Activated naive CD4-positive, alpha-beta T cell treated with anti-CD3 and anti-CD28 coated beads, Interleukin-2, amount 10 ng/mL, durations not matched to agents 7 days and 5 days (primary cell): ENCODE results near the gene HELZ.
"Not testable (repeated sequence)": the region's sequence is repeated elsewhere in the genome, so short reads cannot be mapped to it uniquely, and the experiment has no call there.

Source experiments
- CTCF ChIA-PET: fragments of 350-600 bp; sonication (Branson Sonifier 250); formaldehyde crosslinking; loops from one replicate; lab custom pipeline; 2021; ENCODE audit warnings: antibody characterized with exemption; lab: Charles Lee
- DNase-seq: peaks from one replicate; pipeline ENCODE4 v3.0.0-alpha.2; 2020
- H3K27ac Mint-ChIP-seq: one replicate; pipeline ENCODE4 v1.8.0; 2021; ENCODE audit warnings: mild to moderate bottlenecking, moderate library complexity, mixed read lengths
- H3K27me3 Mint-ChIP-seq: one replicate; pipeline ENCODE4 v1.8.0; 2021; ENCODE audit warnings: mild to moderate bottlenecking, mixed read lengths
- H3K36me3 Mint-ChIP-seq: one replicate; pipeline ENCODE4 v1.8.0; 2021; ENCODE audit warnings: mixed read lengths
- H3K4me1 Mint-ChIP-seq: one replicate; pipeline ENCODE4 v1.8.0; 2021; ENCODE audit warnings: mixed read lengths
- H3K4me3 Mint-ChIP-seq: one replicate; pipeline ENCODE4 v1.8.0; 2021; ENCODE audit warnings: mild to moderate bottlenecking, moderate library complexity, mixed read lengths
- H3K9me3 Mint-ChIP-seq: one replicate; pipeline ENCODE4 v1.8.0; 2021; ENCODE audit warnings: mixed read lengths

Gene HELZ

GRCh38 chr17:67256075-67256732, 11.2 kb upstream of the HELZ start:
- H3K4me1 Mint-ChIP-seq, result peaks cover 38% of the 10 kb centered on the region
- DNase-seq, result no peak
- H3K4me3 Mint-ChIP-seq, result no peak overlapping the region
- CTCF ChIA-PET, result no interaction called here
- H3K27me3 Mint-ChIP-seq, result peaks cover 7% of the 10 kb centered on the region
- H3K9me3 Mint-ChIP-seq, result peaks cover 2% of the 10 kb centered on the region
- no peak overlapping the region for H3K27ac Mint-ChIP-seq
- peaks cover 1% of the 10 kb centered on the region for H3K36me3 Mint-ChIP-seq

- no peak for DNase-seq
- no peak overlapping the region for H3K4me3 Mint-ChIP-seq
- peaks cover 11% of the 10 kb centered on the region for H3K27me3 Mint-ChIP-seq
- H3K4me1 Mint-ChIP-seq, result peaks cover 18% of the 10 kb centered on the region
- peaks cover 1% of the 10 kb centered on the region for H3K36me3 Mint-ChIP-seq
- peaks cover 2% of the 10 kb centered on the region for H3K9me3 Mint-ChIP-seq
- H3K27ac Mint-ChIP-seq, result no peak overlapping the region
- CTCF ChIA-PET, result no interaction called here
Measured at GRCh38 chr17:67253384-67253783, 8.4 kb upstream of the HELZ start.

GRCh38 chr17:67251586-67251985, 6.6 kb upstream of the HELZ start:
- H3K27me3 Mint-ChIP-seq, result peaks cover 22% of the 10 kb centered on the region
- H3K36me3 Mint-ChIP-seq, DNase-seq, H3K27ac Mint-ChIP-seq, H3K9me3 Mint-ChIP-seq, CTCF ChIA-PET, H3K4me3 Mint-ChIP-seq: not testable (repeated sequence)
- peaks cover 17% of the 10 kb centered on the region for H3K4me1 Mint-ChIP-seq

GRCh38 chr17:67248291-67248690, 3.3 kb upstream of the HELZ start:
- H3K27ac Mint-ChIP-seq, result peak overlapping the region; percentile 8
- peaks cover 21% of the 10 kb centered on the region for H3K27me3 Mint-ChIP-seq
- no peak overlapping the region for H3K4me3 Mint-ChIP-seq
- H3K36me3 Mint-ChIP-seq, result peaks cover 8% of the 10 kb centered on the region
- H3K9me3 Mint-ChIP-seq, result no peaks in the 10 kb centered on the region
- DNase-seq, result no peak
- peaks cover 25% of the 10 kb centered on the region for H3K4me1 Mint-ChIP-seq
- CTCF ChIA-PET, result interaction anchor here (1.2 kb wide), 1 partner anchor 27 kb away, joined by 3 read pairs; no protein-coding TSS in a partner anchor

GRCh38 chr17:67247416-67247900, 2.5 kb upstream of the HELZ start:
- Mint-ChIP-seq H3K9me3 (no peaks in the 10 kb centered on the region), H3K36me3 (peaks cover 12% of the 10 kb centered on the region), H3K4me1 (peaks cover 31% of the 10 kb centered on the region), H3K27me3 (peaks cover 21% of the 10 kb centered on the region), H3K4me3 (peak overlapping the region; percentile 7), H3K27ac (peak overlapping the region; percentile 72)
- no peak for DNase-seq
- CTCF ChIA-PET, result interaction anchor here (1.2 kb wide), 1 partner anchor 26 kb away, joined by 3 read pairs; no protein-coding TSS in a partner anchor

- peak; percentile 31 for DNase-seq
- Mint-ChIP-seq H3K36me3 (peaks cover 15% of the 10 kb centered on the region), H3K9me3 (no peaks in the 10 kb centered on the region), H3K4me3 (peak overlapping the region; percentile 67), H3K27ac (peak overlapping the region; percentile 72), H3K4me1 (peaks cover 33% of the 10 kb centered on the region), H3K27me3 (peaks cover 21% of the 10 kb centered on the region)
- CTCF ChIA-PET, result interaction anchor here (1.2 kb wide), 1 partner anchor 25 kb away, joined by 3 read pairs; no protein-coding TSS in a partner anchor
Measured at GRCh38 chr17:67246653-67247415, 1.8 kb upstream of the HELZ start.

GRCh38 chr17:67246403-67246652, 1.3 kb upstream of the HELZ start:
- H3K27ac Mint-ChIP-seq, result peak overlapping the region; percentile 67
- DNase-seq, result no peak
- H3K36me3 Mint-ChIP-seq, result peaks cover 18% of the 10 kb centered on the region
- peak overlapping the region; percentile 67 for H3K4me3 Mint-ChIP-seq
- peaks cover 21% of the 10 kb centered on the region for H3K27me3 Mint-ChIP-seq
- H3K4me1 Mint-ChIP-seq, result peaks cover 39% of the 10 kb centered on the region
- no peaks in the 10 kb centered on the region for H3K9me3 Mint-ChIP-seq
- CTCF ChIA-PET, result no interaction called here

- peaks cover 23% of the 10 kb centered on the region for H3K36me3 Mint-ChIP-seq
- H3K27ac Mint-ChIP-seq, result peak overlapping the region; percentile 77
- H3K4me3 Mint-ChIP-seq, result peak overlapping the region; percentile 80
- H3K4me1 Mint-ChIP-seq, result peaks cover 43% of the 10 kb centered on the region
- peak; percentile 75 for DNase-seq
- peaks cover 21% of the 10 kb centered on the region for H3K27me3 Mint-ChIP-seq
- no peaks in the 10 kb centered on the region for H3K9me3 Mint-ChIP-seq
- CTCF ChIA-PET, result interaction anchor here (0.9 kb wide), 1 partner anchor 27 kb away, joined by 4 read pairs; no protein-coding TSS in a partner anchor
Measured at GRCh38 chr17:67245694-67246402, 852 bp upstream of the HELZ start.

GRCh38 chr17:67244431-67245072, 444 bp downstream of the HELZ start:
- Mint-ChIP-seq H3K4me3 (peak overlapping the region; percentile 92), H3K27ac (peak overlapping the region; percentile 89), H3K27me3 (peaks cover 21% of the 10 kb centered on the region), H3K4me1 (peaks cover 56% of the 10 kb centered on the region), H3K36me3 (peaks cover 32% of the 10 kb centered on the region), H3K9me3 (no peaks in the 10 kb centered on the region)
- CTCF ChIA-PET, result interaction anchor here (0.9 kb wide), 1 partner anchor 28 kb away, joined by 4 read pairs; no protein-coding TSS in a partner anchor
- DNase-seq, result peak; percentile 51

GRCh38 chr17:67243284-67243683, 1.7 kb downstream of the HELZ start:
- H3K36me3 Mint-ChIP-seq, result peaks cover 39% of the 10 kb centered on the region
- H3K4me1 Mint-ChIP-seq, result peaks cover 57% of the 10 kb centered on the region
- H3K9me3 Mint-ChIP-seq, result no peaks in the 10 kb centered on the region
- H3K27me3 Mint-ChIP-seq, result peaks cover 15% of the 10 kb centered on the region
- CTCF ChIA-PET, result interaction anchor here (1.7 kb wide), 1 partner anchor 22 kb away, joined by 3 read pairs; no protein-coding TSS in a partner anchor
- DNase-seq, result no peak
- H3K27ac Mint-ChIP-seq, result no peak overlapping the region
- peak overlapping the region; percentile 92 for H3K4me3 Mint-ChIP-seq

- Mint-ChIP-seq H3K4me1 (peaks cover 48% of the 10 kb centered on the region), H3K4me3 (no peak overlapping the region), H3K27me3 (peaks cover 8% of the 10 kb centered on the region), H3K36me3 (peaks cover 44% of the 10 kb centered on the region), H3K9me3 (no peaks in the 10 kb centered on the region), H3K27ac (no peak overlapping the region)
- DNase-seq, result no peak
- CTCF ChIA-PET, result interaction anchor here (1.7 kb wide), 1 partner anchor 21 kb away, joined by 3 read pairs; no protein-coding TSS in a partner anchor
Measured at GRCh38 chr17:67241719-67242341, 3.2 kb downstream of the HELZ start.

- H3K27ac Mint-ChIP-seq, result no peak overlapping the region
- H3K36me3 Mint-ChIP-seq, result peaks cover 62% of the 10 kb centered on the region
- no peak overlapping the region for H3K4me3 Mint-ChIP-seq
- H3K27me3 Mint-ChIP-seq, result no peaks in the 10 kb centered on the region
- CTCF ChIA-PET, result interaction anchor here (0.7 to 1.4 kb wide), 3 partner anchors 18 to 33 kb away, joined by 3 to 5 read pairs (median 3); no protein-coding TSS in a partner anchor
- H3K9me3 Mint-ChIP-seq, result no peaks in the 10 kb centered on the region
- peaks cover 43% of the 10 kb centered on the region for H3K4me1 Mint-ChIP-seq
- DNase-seq, result no peak
Measured at GRCh38 chr17:67239597-67239996, 5.4 kb downstream of the HELZ start.

- CTCF ChIA-PET, result interaction anchor here (0.7 kb wide), 1 partner anchor 33 kb away, joined by 3 read pairs; no protein-coding TSS in a partner anchor
- H3K4me1 Mint-ChIP-seq, result peaks cover 40% of the 10 kb centered on the region
- H3K27ac Mint-ChIP-seq, result no peak overlapping the region
- no peaks in the 10 kb centered on the region for H3K9me3 Mint-ChIP-seq
- no peak for DNase-seq
- H3K36me3 Mint-ChIP-seq, result peaks cover 62% of the 10 kb centered on the region
- no peaks in the 10 kb centered on the region for H3K27me3 Mint-ChIP-seq
- H3K4me3 Mint-ChIP-seq, result no peak overlapping the region
Measured at GRCh38 chr17:67238991-67239390, 6.0 kb downstream of the HELZ start.
